Kidney epithelial cell (primary cell): Measurements from ENCODE around the gene PAX6. TPM values are rescaled to one million over a fixed set of nuclear protein-coding genes. Genes with fewer than 3 reads are reported as not detected.

Source experiments
- DNase-seq: peaks from one replicate; pipeline ENCODE4 v3.0.0-alpha.2; 2010; ENCODE audit warnings: low read depth
- H3K27me3 ChIP-seq: 2 replicates; pipeline ENCODE4 v1.6.0; 2011; ENCODE audit warnings: low read length; ENCODE audit not compliant: control insufficient read depth, insufficient read depth
- H3K36me3 ChIP-seq: 2 replicates; pipeline ENCODE4 v1.5.1; 2011; ENCODE audit warnings: low read length; ENCODE audit not compliant: control insufficient read depth, insufficient read depth
- H3K4me3 ChIP-seq: 2 replicates; pipeline ENCODE4 v1.5.1; 2011; ENCODE audit warnings: low read depth, mild to moderate bottlenecking, control low read depth, low read length
- total RNA-seq: library from RNA; depleted of rRNA; stranded (reverse); fragments of >200 nt; gene quantifications from 2 replicates; pipeline ENCODE4 v1.2.3, GENCODE V29; 2015
- TF ChIP-seq, protein P1 (sequence below): IDR thresholded peaks from 2 replicates; pipeline ENCODE4 v1.5.1; 2011; ENCODE audit warnings: mild to moderate bottlenecking, moderate library complexity, low read length, control low read depth, inconsistent platforms; ENCODE audit not compliant: insufficient read depth, poor library complexity, severe bottlenecking

Gene PAX6
- total RNA-seq, 1 donor from 2014 or later: 1.1 TPM

- Histone ChIP-seq H3K27me3 (no peaks in the 10 kb centered on the region), H3K4me3 (no peak overlapping the region), H3K36me3 (no peaks in the 10 kb centered on the region)
- TF ChIP-seq, protein P1, sequence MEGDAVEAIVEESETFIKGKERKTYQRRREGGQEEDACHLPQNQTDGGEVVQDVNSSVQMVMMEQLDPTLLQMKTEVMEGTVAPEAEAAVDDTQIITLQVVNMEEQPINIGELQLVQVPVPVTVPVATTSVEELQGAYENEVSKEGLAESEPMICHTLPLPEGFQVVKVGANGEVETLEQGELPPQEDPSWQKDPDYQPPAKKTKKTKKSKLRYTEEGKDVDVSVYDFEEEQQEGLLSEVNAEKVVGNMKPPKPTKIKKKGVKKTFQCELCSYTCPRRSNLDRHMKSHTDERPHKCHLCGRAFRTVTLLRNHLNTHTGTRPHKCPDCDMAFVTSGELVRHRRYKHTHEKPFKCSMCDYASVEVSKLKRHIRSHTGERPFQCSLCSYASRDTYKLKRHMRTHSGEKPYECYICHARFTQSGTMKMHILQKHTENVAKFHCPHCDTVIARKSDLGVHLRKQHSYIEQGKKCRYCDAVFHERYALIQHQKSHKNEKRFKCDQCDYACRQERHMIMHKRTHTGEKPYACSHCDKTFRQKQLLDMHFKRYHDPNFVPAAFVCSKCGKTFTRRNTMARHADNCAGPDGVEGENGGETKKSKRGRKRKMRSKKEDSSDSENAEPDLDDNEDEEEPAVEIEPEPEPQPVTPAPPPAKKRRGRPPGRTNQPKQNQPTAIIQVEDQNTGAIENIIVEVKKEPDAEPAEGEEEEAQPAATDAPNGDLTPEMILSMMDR: no peak
- no peak for DNase-seq
These were observed 27.9 kb downstream of the PAX6 start for GRCh38 chr11:31783252-31783651.

- Histone ChIP-seq H3K4me3 (no peak overlapping the region), H3K27me3 (no peaks in the 10 kb centered on the region), H3K36me3 (no peaks in the 10 kb centered on the region)
- DNase-seq: no peak
- TF ChIP-seq, protein P1: no peak
These were observed 28.9 kb downstream of the PAX6 start for GRCh38 chr11:31782257-31782656.

- TF ChIP-seq, protein P1: no peak
- H3K4me3 ChIP-seq: no peak overlapping the region
- no peak for DNase-seq
- H3K36me3 ChIP-seq: no peaks in the 10 kb centered on the region
- H3K27me3 ChIP-seq: no peaks in the 10 kb centered on the region
These were observed 30.6 kb downstream of the PAX6 start for GRCh38 chr11:31780480-31780971.

- H3K27me3 ChIP-seq: no peaks in the 10 kb centered on the region
- DNase-seq: no peak
- TF ChIP-seq, protein P1: no peak
- H3K4me3 ChIP-seq: no peak overlapping the region
- H3K36me3 ChIP-seq: no peaks in the 10 kb centered on the region
These were observed 31.0 kb downstream of the PAX6 start for GRCh38 chr11:31780078-31780477.

DNA sequence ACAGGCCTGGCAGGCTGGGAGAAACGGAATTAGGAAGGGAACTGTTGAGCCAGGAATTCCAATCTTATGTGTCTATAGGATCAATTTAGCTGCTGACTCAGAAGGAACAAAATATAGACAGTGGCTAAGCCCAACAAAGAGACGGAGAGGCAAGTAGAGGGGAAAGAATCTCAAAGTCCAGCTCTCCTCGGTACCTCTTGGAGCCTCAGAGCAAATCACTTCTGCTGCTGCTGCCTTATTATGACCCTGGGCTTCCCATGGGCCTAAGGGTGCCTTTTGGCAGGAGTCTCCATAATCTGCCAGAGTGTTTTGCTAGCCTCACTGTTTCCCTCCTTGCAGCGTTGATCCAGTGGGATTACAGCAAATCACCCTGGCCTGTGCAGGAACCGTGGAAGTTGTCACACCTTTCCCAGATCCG is 31.7 kb downstream of the PAX6 start:
- Histone ChIP-seq H3K27me3 (no peaks in the 10 kb centered on the region), H3K36me3 (no peaks in the 10 kb centered on the region), H3K4me3 (no peak overlapping the region)
- TF ChIP-seq, protein P1: no peak
- DNase-seq: no peak

DNA sequence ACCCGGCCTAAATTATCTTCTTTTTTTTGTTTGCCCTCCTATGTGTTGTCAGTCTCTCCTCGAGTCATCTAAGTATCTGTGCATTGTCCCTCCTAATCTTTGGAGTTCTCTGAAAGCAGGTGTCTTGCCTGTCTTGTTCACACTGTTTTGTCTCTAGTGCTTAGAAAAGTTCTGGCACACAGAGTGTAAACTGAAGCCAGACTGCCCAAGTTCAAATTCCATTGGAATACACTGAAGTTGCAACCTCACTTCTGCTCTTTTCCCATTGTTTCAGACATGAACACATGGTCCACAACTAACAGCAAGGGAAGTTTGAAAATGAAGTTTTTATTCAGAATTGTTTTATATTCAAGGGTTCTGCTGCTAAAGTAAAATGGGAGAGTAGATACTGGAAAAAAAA is 38.7 kb downstream of the PAX6 start:
- TF ChIP-seq, protein P1: no peak
- Histone ChIP-seq H3K27me3 (no peaks in the 10 kb centered on the region), H3K4me3 (no peak overlapping the region), H3K36me3 (no peaks in the 10 kb centered on the region)
- DNase-seq: no peak
